NCI-H2227 (cell line): ENCODE results near the gene S100A8.
"Not testable (repeated sequence)": the region's sequence is repeated elsewhere in the genome, so short reads cannot be mapped to it uniquely, and the experiment has no call there.

ENCODE experiments used
- DNase-seq: peaks from one replicate; lab custom pipeline; 2025; ENCODE audit not compliant: unreplicated experiment; lab: John Stamatoyannopoulos, UW

S100A8 gene

GRCh38 chr1:153348511-153349362 is 42.1 kb downstream of the S100A8 start, which contains the start of gene PGLYRP4:
Gene PGLYRP4, minus strand, starts transcription at chr1:153348841. Its CDS starts 909 bp downstream, at chr1:153347932.
- DNase-seq: no peak

- no peak for DNase-seq
Measured at GRCh38 chr1:153347856-153348255, 43.0 kb downstream of the S100A8 start.

DNA sequence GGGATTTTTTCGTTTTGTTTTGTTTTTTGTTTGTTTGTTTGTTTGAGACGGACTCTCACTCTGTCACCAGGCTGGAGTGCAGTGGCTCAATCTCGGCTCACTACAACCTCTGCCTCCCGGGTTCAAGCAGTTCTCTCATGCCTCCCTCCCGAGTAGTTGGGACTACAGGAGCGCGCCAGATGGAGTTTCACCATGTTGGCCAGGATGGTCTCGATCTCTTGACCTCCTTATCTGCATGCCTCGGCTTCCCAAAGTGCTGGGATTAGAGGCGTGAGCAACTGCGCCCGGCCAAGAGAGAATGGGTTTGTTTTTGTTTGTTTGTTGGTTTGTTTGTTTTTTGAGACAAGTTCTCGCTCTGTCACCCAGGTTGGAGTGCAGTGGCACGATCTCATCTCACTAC is 43.8 kb downstream of the S100A8 start:
- not testable (repeated sequence) for DNase-seq

GRCh38 chr1:153346077-153346723 is 44.7 kb downstream of the S100A8 start:
- DNase-seq: no peak

DNA sequence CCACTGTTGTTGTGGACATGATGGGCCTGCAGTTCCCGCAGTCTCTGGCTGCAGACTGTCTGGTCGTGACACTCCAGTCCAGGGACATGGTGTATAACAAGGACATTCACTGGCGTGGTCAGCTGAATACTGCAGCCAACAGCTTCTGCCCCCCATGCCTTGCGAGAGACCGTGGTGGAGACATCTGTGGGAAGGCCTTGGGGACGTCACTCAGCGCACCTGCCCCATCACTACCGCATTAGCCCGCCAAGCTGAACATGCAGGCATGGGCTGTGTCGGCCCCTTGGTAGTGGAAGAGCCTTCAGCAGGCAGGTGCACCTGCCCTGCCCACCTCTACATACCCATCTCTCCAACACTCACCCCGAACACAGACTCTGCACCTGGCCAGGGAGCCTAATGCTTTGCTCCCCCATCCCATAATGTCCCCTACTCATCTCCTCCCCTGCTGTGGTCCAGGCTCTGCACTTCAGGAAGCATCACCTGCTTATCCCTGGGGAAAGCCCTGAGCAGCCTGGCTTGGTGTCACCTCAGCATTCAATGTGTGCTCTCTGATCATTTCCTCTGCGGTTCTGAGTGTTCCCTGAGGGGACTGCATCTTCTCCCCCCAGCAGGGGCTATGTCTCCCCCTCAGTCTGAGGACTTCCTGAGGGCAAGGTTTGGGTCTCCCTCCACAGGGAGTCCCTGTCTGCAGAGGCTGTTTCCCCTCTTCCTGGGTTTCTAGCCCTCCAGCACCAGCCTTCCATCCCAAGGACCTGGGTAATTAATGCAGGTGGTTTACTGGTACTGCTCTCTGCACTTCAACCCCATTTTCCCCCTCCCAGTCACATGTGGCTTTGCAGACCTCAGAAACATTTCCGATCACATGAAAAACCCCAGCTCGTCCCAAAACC is 45.4 kb downstream of the S100A8 start:
- DNase-seq: no peak

- no peak for DNase-seq
Measured at GRCh38 chr1:153344718-153345025, 46.2 kb downstream of the S100A8 start.

GRCh38 chr1:153343811-153344717 is 46.8 kb downstream of the S100A8 start:
- no peak for DNase-seq

DNA sequence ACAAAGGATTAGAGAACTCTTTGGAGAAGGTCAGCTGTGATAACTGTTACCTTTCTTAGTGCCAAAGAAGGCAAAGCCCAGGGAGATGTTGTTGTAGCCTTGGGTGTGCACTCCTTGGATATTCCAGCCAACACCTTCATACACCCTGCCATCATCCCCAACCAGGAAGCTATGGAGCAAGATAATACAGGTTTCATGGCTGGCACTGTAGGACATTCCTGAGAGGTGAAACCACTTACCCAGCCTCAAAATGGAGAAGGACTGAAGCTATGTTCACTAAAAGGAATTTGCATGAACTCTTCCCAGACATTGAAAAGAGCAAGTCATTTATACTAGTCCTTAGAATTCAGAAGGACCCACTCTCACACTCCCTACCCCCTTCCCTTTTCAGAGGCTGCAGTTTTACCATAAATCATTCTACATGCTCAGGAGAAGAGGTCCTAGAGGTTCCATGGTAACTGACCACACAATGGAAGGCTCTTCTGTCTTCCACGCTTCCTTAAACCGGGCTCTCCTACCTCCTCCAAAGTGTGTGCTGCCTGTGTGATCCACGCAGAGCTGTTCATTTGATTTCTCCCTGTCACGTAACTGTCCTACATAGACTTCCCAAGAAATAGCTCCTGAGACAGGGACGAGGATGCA is 47.7 kb downstream of the S100A8 start:
- DNase-seq: no peak

DNA sequence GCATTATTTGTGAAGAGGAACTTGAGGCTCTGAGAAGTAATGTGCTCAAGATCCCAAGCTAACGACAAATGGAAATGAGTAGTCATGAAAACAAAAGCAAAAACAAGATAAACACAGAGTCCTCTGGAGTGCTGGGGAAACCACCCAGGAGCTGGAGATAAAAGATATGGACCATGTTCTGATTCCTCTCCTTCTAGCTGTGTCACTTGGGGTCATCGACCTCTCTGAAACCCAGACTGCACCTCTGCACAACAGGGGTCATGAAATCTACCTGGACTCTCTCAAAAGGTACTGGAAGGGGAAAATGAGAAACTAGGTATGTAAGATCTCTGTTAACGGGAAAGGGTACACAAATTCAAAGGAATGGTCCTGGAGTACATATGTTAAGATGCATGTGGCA is 48.7 kb downstream of the S100A8 start:
- no peak for DNase-seq

- no peak for DNase-seq
Measured at GRCh38 chr1:153341431-153341934, 49.4 kb downstream of the S100A8 start.

DNA sequence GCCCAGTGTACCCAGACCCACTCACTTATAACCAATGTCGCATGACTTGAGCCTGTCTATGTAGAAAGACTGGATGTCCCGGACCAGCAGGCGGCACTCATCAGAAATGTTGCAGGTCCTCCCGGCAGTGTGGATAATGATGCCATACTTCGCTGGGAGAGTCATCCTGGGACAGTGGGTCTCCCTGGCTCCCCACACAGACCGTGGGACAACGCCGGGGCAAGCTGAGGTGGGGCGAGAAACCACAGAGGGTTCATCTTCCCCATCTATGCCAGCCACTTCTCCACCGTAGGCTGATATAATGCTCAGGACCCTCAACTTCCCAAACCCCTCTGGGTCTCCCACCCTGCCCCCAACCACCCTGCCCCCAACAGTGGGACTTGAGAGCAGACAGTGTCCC is 50.5 kb downstream of the S100A8 start:
- no peak for DNase-seq
